ENCODE measurements around the gene RPUSD1. TPM values are rescaled to one million over a fixed set of nuclear protein-coding genes. Genes with fewer than 3 reads are reported as not detected.
"Not testable (repeated sequence)": the region's sequence is repeated elsewhere in the genome, so short reads cannot be mapped to it uniquely, and the experiment has no call there.

RPUSD1 gene
- polyA plus RNA-seq (2012; rRNA removed): 27.7 and 29.9 TPM in 2 replicates
- 9.5 and 17.8 TPM in 2 replicates for polyA plus RNA-seq (2012; cell fraction: cytosol; rRNA removed)
- polyA plus RNA-seq (2012; cell fraction: nucleus; rRNA removed): 65.7 and 84.7 TPM in 2 replicates

- Histone ChIP-seq H4K20me1 (ENCODE audit: insufficient read depth) (peaks cover 23% of the 10 kb centered on the region; the same call in 1 of the 2 replicates), H3K4me1 (ENCODE audit: control insufficient read depth in 1 of 2, insufficient read depth in 2 of 2, low read depth in 1 of 2, low read length in 1 of 2) (peaks cover 0 to 23% of the 10 kb centered on the region in 2 experiments; a peak in 1 of 4 replicates), H3K9ac (peak within 1 kb of the TSS; percentile 83), H3K9me2 (no peaks in the 10 kb centered on the region), H3F3A (replicated peaks; ENCODE audit: insufficient read depth) (no peaks in the 10 kb centered on the region), H2AFZ (ENCODE audit: low read depth) (peak within 1 kb of the TSS; percentile 83), H3K9me3 (no peaks in the 10 kb centered on the region), H3K4me2 (peak within 1 kb of the TSS; percentile 100), H3K27ac (ENCODE audit: low read depth in 2 of 2, low read length in 1 of 2) (peak within 1 kb of the TSS in 1 of 2 experiments; percentile 76; a peak in 2 of 4 replicates), H3K27me3 (ENCODE audit: insufficient read depth) (0 out of 2 replicates have a peak, but pooled peaks cover 3% of the 10 kb centered on the region), H3K36me3 (replicated peaks in 1 of 2; ENCODE audit: control insufficient read depth in 1 of 2, insufficient read depth in 2 of 2, low read length in 1 of 2) (peaks cover 0 to 16% of the 10 kb centered on the region in 2 experiments), H3K4me3 (ENCODE audit: low read depth in 2 of 2, low read length in 1 of 2) (peak within 1 kb of the TSS; percentile 84 to 91), H3K79me2 (ENCODE audit: insufficient read depth) (peaks cover 31% of the 10 kb centered on the region)
- ChIA-PET POLR2A (interaction anchor here (0.9 to 2.2 kb wide), 4 partner anchors 47 to 431 kb away, joined by 3 to 18 read pairs (median 4); partner anchors contain the start of genes ANTKMT and CIAO3), CTCF (interaction anchor here (0.9 to 8.9 kb wide), 3 partner anchors 73 to 78 kb away, joined by 3 to 127 read pairs (median 41); partner anchors contain the start of gene METRN)
- no peak for DNase-seq
- TF ChIP-seq POLR2AphosphoS5 (IDR thresholded peaks at IDR 0.05; ENCODE audit: low read depth, low read length) (peak; percentile 67; the same call in 1 of the 2 replicates), EP300 (IDR thresholded peaks at IDR 0.05; ENCODE audit: borderline replicate concordance in 1 of 2, low read depth in 1 of 2, low read length in 1 of 2) (no peak)
- WGBS (ENCODE audit: low lambda C conversion rate): 7% methylated on average over 6 of the region's 45 CpGs
These were observed at the start of gene RPUSD1 for GRCh38 chr16:787978-788398. TSS of gene RPUSD1 (minus strand) at chr16:788381. CDS start at chr16:787737, 644 bp downstream.

GRCh38 chr16:836822-837221 lies 48.6 kb upstream of the RPUSD1 start:
- H3K9ac ChIP-seq; H3K4me2 ChIP-seq; DNase-seq; H3K9me3 ChIP-seq; POLR2A ChIA-PET; H2AFZ ChIP-seq (ENCODE audit: low read depth); CTCF ChIA-PET; H3K36me3 ChIP-seq (replicated peaks in 1 of 2; ENCODE audit: control insufficient read depth in 1 of 2, insufficient read depth in 2 of 2, low read length in 1 of 2); H3F3A ChIP-seq (replicated peaks; ENCODE audit: insufficient read depth); H3K27ac ChIP-seq (ENCODE audit: low read depth in 2 of 2, low read length in 1 of 2); H3K4me1 ChIP-seq (ENCODE audit: control insufficient read depth in 1 of 2, insufficient read depth in 2 of 2, low read depth in 1 of 2, low read length in 1 of 2); H3K9me2 ChIP-seq; H3K4me3 ChIP-seq (ENCODE audit: low read depth in 2 of 2, low read length in 1 of 2); H4K20me1 ChIP-seq (ENCODE audit: insufficient read depth); H3K79me2 ChIP-seq (ENCODE audit: insufficient read depth): not testable (repeated sequence)
- peaks cover 57% of the 10 kb centered on the region for H3K27me3 ChIP-seq (ENCODE audit: insufficient read depth)
- WGBS (ENCODE audit: low lambda C conversion rate): 40% methylated on average over 3 of the region's 3 CpGs

GRCh38 chr16:836221-836620 lies 48.0 kb upstream of the RPUSD1 start:
- 47% methylated on average over 4 of the region's 4 CpGs for WGBS (ENCODE audit: low lambda C conversion rate)
- ChIA-PET CTCF (interaction anchor here (1.5 kb wide), 1 partner anchor 219 kb away, joined by 5 read pairs; no protein-coding TSS in a partner anchor), POLR2A (no interaction called here)
- no peak overlapping the region for H3K9ac ChIP-seq
- no peak overlapping the region for H3K27ac ChIP-seq (ENCODE audit: low read depth in 2 of 2, low read length in 1 of 2)
- H3K36me3 ChIP-seq (replicated peaks in 1 of 2; ENCODE audit: control insufficient read depth in 1 of 2, insufficient read depth in 2 of 2, low read length in 1 of 2): no peaks in the 10 kb centered on the region
- no peak overlapping the region for H2AFZ ChIP-seq (ENCODE audit: low read depth)
- H3K4me3 ChIP-seq (ENCODE audit: low read depth in 2 of 2, low read length in 1 of 2): no peak overlapping the region
- peaks cover 6% of the 10 kb centered on the region; the same call in 1 of the 2 replicates for H3K9me3 ChIP-seq
- H3K27me3 ChIP-seq (ENCODE audit: insufficient read depth): peaks cover 51% of the 10 kb centered on the region
- no peaks in the 10 kb centered on the region for H3K79me2 ChIP-seq (ENCODE audit: insufficient read depth)
- DNase-seq: no peak
- H3K4me1 ChIP-seq (ENCODE audit: control insufficient read depth in 1 of 2, insufficient read depth in 2 of 2, low read depth in 1 of 2, low read length in 1 of 2): no peaks in the 10 kb centered on the region
- no peaks in the 10 kb centered on the region for H3K9me2 ChIP-seq
- no peaks in the 10 kb centered on the region for H3F3A ChIP-seq (replicated peaks; ENCODE audit: insufficient read depth)
- H4K20me1 ChIP-seq (ENCODE audit: insufficient read depth): no peaks in the 10 kb centered on the region
- no peak overlapping the region for H3K4me2 ChIP-seq
- no peak for TF ChIP-seq RFX5 (IDR thresholded peaks at IDR 0.05; ENCODE audit: low read length)
- TF ChIP-seq MXI1 (IDR thresholded peaks at IDR 0.05; ENCODE audit: low read depth, low read length): no peak
- TF ChIP-seq TEAD4 (IDR thresholded peaks at IDR 0.05; ENCODE audit: borderline replicate concordance, insufficient read depth): no peak
- no peak for TF ChIP-seq ZBTB33 (IDR thresholded peaks at IDR 0.05; ENCODE audit: borderline replicate concordance, low read depth)
- TF ChIP-seq USF2 (IDR thresholded peaks at IDR 0.05; ENCODE audit: borderline replicate concordance, low read depth, low read length): no peak
- no peak for TF ChIP-seq FOSL2 (IDR thresholded peaks at IDR 0.05; ENCODE audit: borderline replicate concordance, low read depth)
- no peak for TF ChIP-seq IRF3 (IDR thresholded peaks at IDR 0.05; ENCODE audit: low read depth, low read length)
- TF ChIP-seq MAX (IDR thresholded peaks at IDR 0.05; ENCODE audit: low read depth): no peak
- no peak for TF ChIP-seq ELF1 (IDR thresholded peaks at IDR 0.05)
